Tibial nerve (tissue), 4 donors: ENCODE data around the gene ERN1.
A peak's percentile ranks its signal among the peaks of the same experiment; 100 is the strongest.

ENCODE experiments used
- EP300 ChIP-seq, 2 donors: sonication (generic); formaldehyde crosslinking; IDR thresholded peaks; one replicate each; pipeline ENCODE4 v1.6.1; 2017; ENCODE audit warnings: antibody characterized with exemption in 2 of 2, mild to moderate bottlenecking in 1 of 2
- POLR2A ChIP-seq, 2 donors: fragments of 450-650 bp; IDR thresholded peaks; one replicate each; pipeline ENCODE4 v1.6.1; 2017; ENCODE audit warnings: antibody characterized with exemption in 2 of 2, mild to moderate bottlenecking in 2 of 2, moderate library complexity in 2 of 2
- TF ChIP-seq, protein P1 (sequence below), 5 experiments: fragments of 200-600 bp in 3 of 5; fragments of 450-650 bp in 2 of 5; sonication (generic) in 3 of 5; IDR thresholded peaks; one replicate each; pipeline ENCODE4 v1.5.1; 2016 to 2019; ENCODE audit warnings: antibody characterized with exemption in 5 of 5, mild to moderate bottlenecking in 3 of 5, moderate library complexity in 2 of 5

DNA sequence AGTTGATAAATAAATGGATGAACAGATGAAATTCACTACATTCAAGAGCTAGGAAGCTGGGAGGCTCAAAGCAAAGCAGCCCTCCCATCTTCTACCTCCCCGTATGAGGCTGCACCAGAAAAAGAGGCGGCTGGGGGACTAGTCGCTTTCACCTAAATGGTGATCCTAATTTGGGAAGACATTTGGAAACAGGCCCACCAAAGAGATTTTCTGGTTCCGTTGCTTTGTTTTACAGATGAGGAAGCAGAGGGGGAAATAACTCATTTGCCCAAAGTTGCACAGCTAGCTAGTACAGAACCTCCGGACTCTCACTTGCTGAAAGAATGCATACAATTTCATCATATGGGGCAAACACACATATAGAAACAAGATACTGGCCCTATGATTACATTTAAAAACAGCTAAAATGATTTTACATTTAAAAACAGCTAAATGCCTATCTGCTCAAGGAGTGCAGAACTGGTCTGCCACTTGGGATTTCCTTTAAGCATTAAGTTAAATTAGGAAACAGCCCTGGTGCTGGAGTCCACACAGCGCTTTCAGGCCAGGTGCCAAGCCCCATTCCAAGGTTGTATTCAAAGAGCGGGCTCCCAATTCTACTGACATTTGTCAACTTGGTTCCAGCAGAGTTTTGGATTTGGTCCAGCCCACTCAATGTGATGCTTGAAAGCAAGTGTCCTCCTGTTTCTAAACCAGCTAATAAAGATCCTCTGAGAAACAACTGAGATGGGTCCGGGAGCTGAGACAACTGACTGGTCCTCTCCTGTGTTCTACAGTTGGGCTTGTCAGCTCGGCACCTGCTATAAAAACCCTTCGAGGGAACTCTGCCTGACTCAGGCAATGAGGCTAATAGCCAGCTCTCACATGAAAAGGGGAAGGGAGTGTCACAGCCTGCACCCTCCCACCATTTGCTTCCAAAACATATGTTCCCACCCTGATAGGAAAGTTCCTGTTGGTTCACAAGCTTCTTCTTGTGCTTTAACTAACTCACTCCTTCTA lies 11.7 kb downstream of the ERN1 start:
- no peak for TF ChIP-seq POLR2A (IDR thresholded peaks at IDR 0.05)
- TF ChIP-seq, protein P1, sequence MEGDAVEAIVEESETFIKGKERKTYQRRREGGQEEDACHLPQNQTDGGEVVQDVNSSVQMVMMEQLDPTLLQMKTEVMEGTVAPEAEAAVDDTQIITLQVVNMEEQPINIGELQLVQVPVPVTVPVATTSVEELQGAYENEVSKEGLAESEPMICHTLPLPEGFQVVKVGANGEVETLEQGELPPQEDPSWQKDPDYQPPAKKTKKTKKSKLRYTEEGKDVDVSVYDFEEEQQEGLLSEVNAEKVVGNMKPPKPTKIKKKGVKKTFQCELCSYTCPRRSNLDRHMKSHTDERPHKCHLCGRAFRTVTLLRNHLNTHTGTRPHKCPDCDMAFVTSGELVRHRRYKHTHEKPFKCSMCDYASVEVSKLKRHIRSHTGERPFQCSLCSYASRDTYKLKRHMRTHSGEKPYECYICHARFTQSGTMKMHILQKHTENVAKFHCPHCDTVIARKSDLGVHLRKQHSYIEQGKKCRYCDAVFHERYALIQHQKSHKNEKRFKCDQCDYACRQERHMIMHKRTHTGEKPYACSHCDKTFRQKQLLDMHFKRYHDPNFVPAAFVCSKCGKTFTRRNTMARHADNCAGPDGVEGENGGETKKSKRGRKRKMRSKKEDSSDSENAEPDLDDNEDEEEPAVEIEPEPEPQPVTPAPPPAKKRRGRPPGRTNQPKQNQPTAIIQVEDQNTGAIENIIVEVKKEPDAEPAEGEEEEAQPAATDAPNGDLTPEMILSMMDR (IDR thresholded peaks at IDR 0.05) = no peak
- peak in 1 of 2 donors; percentile 15 for TF ChIP-seq EP300 (IDR thresholded peaks at IDR 0.05)
